HepG2 (cell line): ENCODE results near the gene ZDHHC14. TPM values are rescaled to one million over a fixed set of nuclear protein-coding genes. Genes with fewer than 3 reads are reported as not detected.

Experiments
- AGO1 ChIP-seq: fragments of 200-400 bp; formaldehyde crosslinking; IDR thresholded peaks from 2 replicates; pipeline ENCODE4 v1.6.1; 2017; ENCODE audit warnings: mild to moderate bottlenecking, low read depth, low read length, moderate library complexity; ENCODE audit not compliant: poor library complexity, severe bottlenecking
- BCL6 ChIP-seq: IDR thresholded peaks from 2 replicates; pipeline ENCODE4 v1.6.1; 2016; ENCODE audit warnings: missing genetic modification reagents, missing compliant biosample characterization
- HNF4G ChIP-seq, 2 experiments: sonication (generic) in 1 of 2; formaldehyde crosslinking in 1 of 2; IDR thresholded peaks; 2 replicates each; pipeline versions ENCODE4 v1.4.0 to v1.6.1; 2011 to 2020; ENCODE audit warnings: borderline replicate concordance in 2 of 2, low read depth in 2 of 2, mild to moderate bottlenecking in 2 of 2, low read length in 1 of 2, missing genetic modification reagents in 1 of 2, moderate library complexity in 1 of 2
- KIAA2018 ChIP-seq: sonication (generic); formaldehyde crosslinking; IDR thresholded peaks from 2 replicates; pipeline ENCODE4 v1.5.0; 2020; ENCODE audit warnings: mild to moderate bottlenecking, missing genetic modification reagents, borderline replicate concordance
- NRL ChIP-seq: sonication (generic); formaldehyde crosslinking; IDR thresholded peaks from 2 replicates; pipeline ENCODE4 v1.5.0; 2020; ENCODE audit warnings: missing genetic modification reagents, mild to moderate bottlenecking, moderate library complexity, borderline replicate concordance
- RAD51 ChIP-seq: fragments of 450-650 bp; IDR thresholded peaks from 2 replicates; pipeline ENCODE4 v1.6.1; 2016; ENCODE audit warnings: borderline replicate concordance
- SMAD1 ChIP-seq: sonication (generic); formaldehyde crosslinking; IDR thresholded peaks from 2 replicates; pipeline ENCODE4 v1.4.0; 2020; ENCODE audit warnings: missing genetic modification reagents, low read depth, mild to moderate bottlenecking, borderline replicate concordance
- TBX3 ChIP-seq: fragments of 450-650 bp; IDR thresholded peaks from 2 replicates; pipeline ENCODE4 v1.6.1; 2017; ENCODE audit warnings: antibody characterized with exemption, mild to moderate bottlenecking, inconsistent platforms, borderline replicate concordance
- ZNF207 ChIP-seq: fragments of 450-650 bp; IDR thresholded peaks from 2 replicates; pipeline ENCODE4 v1.6.1; 2016; ENCODE audit warnings: antibody characterized with exemption, borderline replicate concordance
- ZNF317 ChIP-seq: sonication (generic); formaldehyde crosslinking; IDR thresholded peaks from 2 replicates; pipeline ENCODE4 v1.5.0; 2020; ENCODE audit warnings: mild to moderate bottlenecking, missing genetic modification reagents
- ZNF326 ChIP-seq: sonication (generic); formaldehyde crosslinking; IDR thresholded peaks from 2 replicates; pipeline ENCODE4 v1.4.0; 2020; ENCODE audit warnings: missing genetic modification reagents, borderline replicate concordance
- ZNF607 ChIP-seq: sonication (generic); formaldehyde crosslinking; IDR thresholded peaks from 2 replicates; pipeline ENCODE4 v1.5.1; 2020; ENCODE audit warnings: missing genetic modification reagents, mild to moderate bottlenecking, borderline replicate concordance
- ZNF770 ChIP-seq: sonication (generic); formaldehyde crosslinking; IDR thresholded peaks from 2 replicates; pipeline ENCODE4 v1.5.0; 2020; ENCODE audit warnings: mild to moderate bottlenecking, missing genetic modification reagents
- ZNF780A ChIP-seq: sonication (generic); formaldehyde crosslinking; IDR thresholded peaks from 2 replicates; pipeline ENCODE4 v1.8.0; 2022; ENCODE audit warnings: mild to moderate bottlenecking, missing genetic modification reagents, moderate library complexity
- ZNF792 ChIP-seq: IDR thresholded peaks from 2 replicates; pipeline ENCODE4 v1.6.1; 2016
- ZNF800 ChIP-seq: sonication (generic); formaldehyde crosslinking; IDR thresholded peaks from 2 replicates; pipeline ENCODE4 v1.4.0; 2020; ENCODE audit warnings: missing genetic modification reagents
- polyA plus RNA-seq, 8 experiments: library from polyadenylated mRNA; depleted of rRNA in 3 of 8; stranded (reverse) in 7 of 8; unstranded in 1 of 8; fragments of >200 nt; fragmentation: Illumina TruSeq in 4 of 8; extraction: Trizol in 4 of 8; gene quantifications; 2 replicates each; pipeline versions ENCODE4 v1.2.1 to v1.2.3, GENCODE V29; 2011 to 2016; ENCODE audit warnings: low read depth in 4 of 8, missing spikeins in 1 of 8, mixed read lengths in 1 of 8; ENCODE audit not compliant: insufficient read depth in 1 of 8
- total RNA-seq, 5 experiments: library from RNA; depleted of rRNA; stranded (reverse); fragments of >200 nt; fragmentation: Illumina TruSeq; extraction: Trizol; gene quantifications; 2 replicates each; pipeline ENCODE4 v1.2.3, GENCODE V29; 2016; ENCODE audit warnings: low read depth in 1 of 5

Gene ZDHHC14
- total and polyA plus RNA-seq, 2 of the 13 experiments (the other 11 are each of a cell fraction or from before 2014, with no cell fraction given), result 3.7 to 9.5 TPM

- TF ChIP-seq HNF4G (IDR thresholded peaks at IDR 0.05; ENCODE audit: borderline replicate concordance, low read depth, low read length) (peak; percentile 61; the same call in 1 of the 2 replicates), HNF4G (CRISPR knock-in tag; IDR thresholded peaks at IDR 0.05; ENCODE audit: borderline replicate concordance, low read depth) (no peak), ZNF317 (CRISPR knock-in tag) (no peak), ZNF326 (CRISPR knock-in tag) (no peak), NRL (CRISPR knock-in tag) (no peak), BCL6 (CRISPR knock-in tag) (peak; percentile 61; the same call in 1 of the 2 replicates), SMAD1 (CRISPR knock-in tag) (no peak), ZNF792 (no peak), ZNF607 (no peak), ZNF207 (no peak), RAD51 (no peak), AGO1 (no peak), ZNF800 (CRISPR knock-in tag) (no peak), KIAA2018 (CRISPR knock-in tag) (no peak), TBX3 (0 out of 2 replicates have a peak, but pooled peaks have one; percentile 42), ZNF770 (CRISPR knock-in tag) (no peak), ZNF780A (CRISPR knock-in tag) (no peak)
Measured at GRCh38 chr6:157586476-157587126, 205.6 kb downstream of the ZDHHC14 start (continued).
